DND-41 (cell line): ENCODE data around the gene NANP.
"Not testable (repeated sequence)": the region's sequence is repeated elsewhere in the genome, so short reads cannot be mapped to it uniquely, and the experiment has no call there.

Experiments
- ATAC-seq: fragments of 200-7000 bp; cut with Tn5 transposase; 3 replicates; pipeline ENCODE4 v1.9.1; 2021; ENCODE audit warnings: low read depth; ENCODE audit not compliant: insufficient read depth
- DNase-seq: peaks from one replicate; pipeline ENCODE4 v3.0.0-alpha.2; 2020
- H2AFZ ChIP-seq: 2 replicates; pipeline ENCODE4 v1.6.0; 2012; ENCODE audit warnings: low read depth, low read length
- H3K27ac ChIP-seq: 2 replicates; pipeline ENCODE4 v1.5.1; 2012; ENCODE audit warnings: low read length, inconsistent platforms
- H3K27me3 ChIP-seq: fragments of 200-600 bp; sonication (generic); 2 replicates; pipeline ENCODE4 v1.6.0; 2012; ENCODE audit warnings: low read length, mild to moderate bottlenecking, inconsistent platforms; ENCODE audit not compliant: insufficient read depth, poor library complexity
- H3K36me3 ChIP-seq: 2 replicates; pipeline ENCODE4 v1.5.1; 2012; ENCODE audit warnings: low read length, inconsistent platforms; ENCODE audit not compliant: insufficient read depth
- H3K4me1 ChIP-seq: 2 replicates; pipeline ENCODE4 v1.5.1; 2012; ENCODE audit warnings: mild to moderate bottlenecking, low read length; ENCODE audit not compliant: insufficient read depth
- H3K4me2 ChIP-seq: 2 replicates; pipeline ENCODE4 v1.6.0; 2012; ENCODE audit warnings: mild to moderate bottlenecking, moderate library complexity, low read length, inconsistent platforms; ENCODE audit not compliant: insufficient read depth
- H3K4me3 ChIP-seq, 2 experiments: fragments of 200-600 bp in 1 of 2; shearing (Covaris generic) in 1 of 2; 2 replicates each; pipeline ENCODE4 v1.5.1; 2012 to 2016; ENCODE audit warnings: inconsistent platforms in 2 of 2, low read length in 2 of 2, mild to moderate bottlenecking in 2 of 2, low read depth in 1 of 2, moderate library complexity in 1 of 2
- H3K79me2 ChIP-seq: 2 replicates; pipeline ENCODE4 v1.6.0; 2012; ENCODE audit warnings: low read length, inconsistent platforms; ENCODE audit not compliant: insufficient read depth
- H3K9ac ChIP-seq: 2 replicates; pipeline ENCODE4 v1.6.0; 2012; ENCODE audit warnings: low read depth, mild to moderate bottlenecking, inconsistent platforms, low read length, moderate library complexity
- H3K9me3 ChIP-seq: 2 replicates; pipeline ENCODE4 v1.5.1; 2012; ENCODE audit warnings: low read length, moderate library complexity, mild to moderate bottlenecking, inconsistent platforms; ENCODE audit not compliant: insufficient read depth, severe bottlenecking
- H4K20me1 ChIP-seq: 2 replicates; pipeline ENCODE4 v1.6.0; 2012; ENCODE audit warnings: low read length; ENCODE audit not compliant: insufficient read depth
- CTCF ChIP-seq: IDR thresholded peaks from 2 replicates; pipeline ENCODE4 v1.5.1; 2012; ENCODE audit warnings: borderline replicate concordance, low read length, moderate library complexity, mild to moderate bottlenecking; ENCODE audit not compliant: poor library complexity, severe bottlenecking; ENCODE audit errors: extremely low read depth
- EZH2 ChIP-seq: IDR thresholded peaks from 3 replicates; pipeline ENCODE4 v1.6.1; 2012; ENCODE audit warnings: borderline replicate concordance, low read depth, mild to moderate bottlenecking, moderate library complexity, low read length, inconsistent platforms; ENCODE audit not compliant: severe bottlenecking

Gene NANP

GRCh38 chr20:25601659-25602058, 22.2 kb downstream of the NANP start:
- Histone ChIP-seq H3K4me3 (no peak overlapping the region), H3K9ac (no peak overlapping the region), H3K9me3 (no peaks in the 10 kb centered on the region), H4K20me1 (no peaks in the 10 kb centered on the region; the same call in 1 of the 2 replicates), H3K36me3 (no peaks in the 10 kb centered on the region; the same call in 1 of the 2 replicates), H3K4me2 (no peak overlapping the region), H3K27me3 (no peaks in the 10 kb centered on the region), H3K79me2 (no peaks in the 10 kb centered on the region), H3K27ac (no peak overlapping the region), H3K4me1 (no peaks in the 10 kb centered on the region), H2AFZ (no peak overlapping the region)
- ATAC-seq (no peak), DNase-seq (no peak)
- no peak for TF ChIP-seq CTCF
- TF ChIP-seq EZH2, result no peak

- ATAC-seq (no peak), DNase-seq (no peak)
- no peak for TF ChIP-seq EZH2
- no peak for TF ChIP-seq CTCF
- H3K9me3 ChIP-seq, result no peaks in the 10 kb centered on the region
- H3K36me3 ChIP-seq, result no peaks in the 10 kb centered on the region; the same call in 1 of the 2 replicates
- no peaks in the 10 kb centered on the region for H3K27me3 ChIP-seq
- no peak overlapping the region for H3K4me3 ChIP-seq
- H3K9ac ChIP-seq, result no peak overlapping the region
- H3K79me2 ChIP-seq, result no peaks in the 10 kb centered on the region
- no peak overlapping the region for H3K4me2 ChIP-seq
- no peak overlapping the region for H3K27ac ChIP-seq
- no peaks in the 10 kb centered on the region for H3K4me1 ChIP-seq
- no peaks in the 10 kb centered on the region for H4K20me1 ChIP-seq
- no peak overlapping the region for H2AFZ ChIP-seq
Measured at GRCh38 chr20:25600632-25601031, 23.2 kb downstream of the NANP start.

- Histone ChIP-seq H3K79me2 (no peaks in the 10 kb centered on the region), H3K9me3 (no peaks in the 10 kb centered on the region), H3K4me3 (no peak overlapping the region), H3K9ac (no peak overlapping the region), H3K4me2 (no peak overlapping the region), H3K27ac (peak overlapping the region; percentile 48), H3K4me1 (peaks cover 15% of the 10 kb centered on the region), H4K20me1 (no peaks in the 10 kb centered on the region), H3K27me3 (no peaks in the 10 kb centered on the region), H2AFZ (0 out of 2 replicates have a peak overlapping the region, but pooled peaks have one; percentile 26), H3K36me3 (no peaks in the 10 kb centered on the region)
- DNase-seq (peak; percentile 33), ATAC-seq (peak; percentile 73)
- TF ChIP-seq CTCF, result no peak
Measured at GRCh38 chr20:25592135-25592852, 31.5 kb downstream of the NANP start.

- not testable (repeated sequence) for ATAC-seq, DNase-seq, H3K4me2 ChIP-seq, H3K9me3 ChIP-seq, H3K36me3 ChIP-seq, H3K9ac ChIP-seq, H4K20me1 ChIP-seq, H3K79me2 ChIP-seq, H3K27ac ChIP-seq, H2AFZ ChIP-seq, H3K27me3 ChIP-seq, H3K4me3 ChIP-seq
- peaks cover 16% of the 10 kb centered on the region for H3K4me1 ChIP-seq
Measured at GRCh38 chr20:25590778-25591177, 33.0 kb downstream of the NANP start.
